ENCODE results near the gene THRB.

GRCh38 chr3:24401811-24402185, 92.9 kb downstream of the THRB start:
- TF ChIP-seq SMC3 (IDR thresholded peaks at IDR 0.05; ENCODE audit: low read depth, low read length): no peak
- no peak for TF ChIP-seq RCOR1 (IDR thresholded peaks at IDR 0.05; ENCODE audit: low read length)
- no peak for TF ChIP-seq CTCF (IDR thresholded peaks at IDR 0.05)
- TF ChIP-seq MXI1 (IDR thresholded peaks at IDR 0.05; ENCODE audit: low read depth, low read length): no peak
- no peak for TF ChIP-seq MAX (IDR thresholded peaks at IDR 0.05; ENCODE audit: low read depth)
- no peak for TF ChIP-seq ZBTB33 (IDR thresholded peaks at IDR 0.05; ENCODE audit: borderline replicate concordance, low read depth)
